SK-N-SH (cell line): ENCODE results near the gene PIGL. TPM values are rescaled to one million over a fixed set of nuclear protein-coding genes. Genes with fewer than 3 reads are reported as not detected.

Source experiments
- polyA plus RNA-seq, 3 experiments: library from polyadenylated mRNA; depleted of rRNA; stranded (reverse); fragments of >200 nt; gene quantifications; 2 replicates each; pipeline ENCODE4 v1.2.3, GENCODE V29; 2012
- small RNA-seq, 7 experiments: library from RNA; depleted of rRNA; stranded (forward); fragments of <200 nt; gene quantifications; one replicate each; pipeline ENCODE3, GENCODE V24; 2012

Gene PIGL
- polyA plus RNA-seq, 1 of the 3 experiments (the other 2 are of a cell fraction) = 34.0 TPM

Small RNA genes within 50 kb of the gene (small RNA-seq; reads per million reads assigned to genes)
- gene MIR1288 = 0 reads per million in 7 experiments

Other genes starting within 250 kb of the PIGL start
- gene ZSWIM7, start 217.5 kb upstream of the PIGL start, polyA plus RNA-seq (2012; rRNA removed) = 48.8 and 63.3 TPM in 2 replicates
- 6.6 and 6.9 TPM in 2 replicates for gene TTC19, start 217.4 kb upstream of the PIGL start, polyA plus RNA-seq (2012; rRNA removed)
- gene NCOR1, start 1.7 kb upstream of the PIGL start, polyA plus RNA-seq (2012; rRNA removed) = 42.1 and 43.0 TPM in 2 replicates
- 92.3 and 97.7 TPM in 2 replicates for gene CENPV, start 136.3 kb downstream of the PIGL start, polyA plus RNA-seq (2012; rRNA removed)
- gene UBB, start 163.9 kb downstream of the PIGL start, polyA plus RNA-seq (2012; rRNA removed) = 2,465 and 2,693 TPM in 2 replicates
- 10.5 and 11.0 TPM in 2 replicates for gene TRPV2, start 198.4 kb downstream of the PIGL start, polyA plus RNA-seq (2012; rRNA removed)